ENCODE results near the gene KIF24.

GRCh38 chr9:34311499-34312185 is 17.4 kb downstream of the KIF24 start:
- no peak for TF ChIP-seq POLR2A (IDR thresholded peaks at IDR 0.05; ENCODE audit: control extremely low read depth in 1 of 2, low read depth in 2 of 2, low read length in 2 of 2)
- TF ChIP-seq NRF1 (IDR thresholded peaks at IDR 0.05; ENCODE audit: low read depth, low read length): no peak

All from H1 (cell line).